GM12878 (cell line): Measurements from ENCODE around the gene MTO1. TPM values are rescaled to one million over a fixed set of nuclear protein-coding genes. Genes with fewer than 3 reads are reported as not detected.

Experiments
- BMI1 ChIP-seq: fragments of 450-650 bp; IDR thresholded peaks from 2 replicates; pipeline ENCODE4 v1.6.1; 2016; ENCODE audit warnings: mild to moderate bottlenecking, moderate library complexity, borderline replicate concordance
- CHD1 ChIP-seq: IDR thresholded peaks from 2 replicates; pipeline ENCODE4 v1.6.1; 2012; ENCODE audit warnings: low read depth, low read length, improper control_type of control experiment
- CHD4 ChIP-seq: fragments of 200-600 bp; sonication (generic); IDR thresholded peaks from 2 replicates; pipeline ENCODE4 v1.6.1; 2016; ENCODE audit warnings: mild to moderate bottlenecking
- EGR1 ChIP-seq, 2 experiments: IDR thresholded peaks; 1 replicate in 1 of 2; 2 replicates in 1 of 2; pipeline ENCODE4 v1.6.1; 2011 to 2012; ENCODE audit warnings: low read depth in 2 of 2, low read length in 2 of 2, borderline replicate concordance in 1 of 2, mild to moderate bottlenecking in 1 of 2, moderate library complexity in 1 of 2
- EZH2 ChIP-seq: IDR thresholded peaks from 2 replicates; pipeline ENCODE4 v1.6.1; 2012; ENCODE audit warnings: low read depth, mild to moderate bottlenecking, control low read depth, inconsistent platforms, low read length, borderline replicate concordance; ENCODE audit not compliant: control insufficient read depth
- KAT2A ChIP-seq: conservative IDR thresholded peaks from 2 replicates; pipeline ENCODE4 v1.6.1; 2011; ENCODE audit warnings: low read depth, low read length; ENCODE audit not compliant: control insufficient read depth
- MEF2A ChIP-seq: IDR thresholded peaks from 2 replicates; pipeline ENCODE4 v1.6.1; 2011; ENCODE audit warnings: low read depth, mild to moderate bottlenecking, low read length, moderate library complexity; ENCODE audit not compliant: insufficient read depth
- NBN ChIP-seq: fragments of 450-650 bp; IDR thresholded peaks from 2 replicates; pipeline ENCODE4 v1.6.1; 2016
- NR2C2 ChIP-seq: IDR thresholded peaks from 2 replicates; pipeline ENCODE4 v1.6.1; 2011; ENCODE audit warnings: borderline replicate concordance, low read depth; ENCODE audit not compliant: control insufficient read depth, insufficient read length
- POLR2AphosphoS2 ChIP-seq: IDR thresholded peaks from 2 replicates; pipeline ENCODE4 v1.6.1; 2011; ENCODE audit warnings: low read depth, mild to moderate bottlenecking, low read length, improper control_type of control experiment, moderate library complexity
- RB1 ChIP-seq: fragments of 450-650 bp; formaldehyde crosslinking; IDR thresholded peaks from 2 replicates; pipeline ENCODE4 v1.6.1; 2017; ENCODE audit warnings: mild to moderate bottlenecking, borderline replicate concordance
- RFX5 ChIP-seq: IDR thresholded peaks from 2 replicates; pipeline ENCODE4 v1.6.1; 2011; ENCODE audit warnings: low read depth, low read length, improper control_type of control experiment
- SMAD5 ChIP-seq: IDR thresholded peaks from 2 replicates; pipeline ENCODE4 v1.6.1; 2016; ENCODE audit warnings: antibody characterized with exemption, low read depth
- TBL1XR1 ChIP-seq: IDR thresholded peaks from 2 replicates; pipeline ENCODE4 v1.6.1; 2012; ENCODE audit warnings: low read depth, low read length, improper control_type of control experiment
- WRNIP1 ChIP-seq: IDR thresholded peaks from 2 replicates; pipeline ENCODE4 v1.6.1; 2011; ENCODE audit warnings: low read depth, low read length, improper control_type of control experiment, borderline replicate concordance
- ZBED1 ChIP-seq: IDR thresholded peaks from 2 replicates; pipeline ENCODE4 v1.6.1; 2016; ENCODE audit warnings: borderline replicate concordance
- ZNF24 ChIP-seq: fragments of 450-650 bp; IDR thresholded peaks from 2 replicates; pipeline ENCODE4 v1.6.1; 2017; ENCODE audit warnings: antibody characterized with exemption, mild to moderate bottlenecking
- ZNF592 ChIP-seq: fragments of 450-650 bp; IDR thresholded peaks from 2 replicates; pipeline ENCODE4 v1.6.1; 2017; ENCODE audit warnings: mild to moderate bottlenecking, moderate library complexity
- polyA plus RNA-seq, 11 experiments: library from polyadenylated mRNA; depleted of rRNA in 4 of 11; unstranded in 6 of 11; stranded (reverse) in 5 of 11; fragments of >200 nt; fragmentation: Nextera tagmentation in 4 of 11; fragmentation: Illumina TruSeq in 1 of 11; extraction: Ambion mirVana in 4 of 11; extraction: Trizol in 1 of 11; gene quantifications; 1 replicate in 1 of 11; 2 replicates in 10 of 11; pipeline versions ENCODE4 v1.2.1 to v1.2.3, GENCODE V29; 2011 to 2016; ENCODE audit warnings: inconsistent platforms in 2 of 11, missing spikeins in 2 of 11, low read depth in 1 of 11
- total RNA-seq, 4 experiments: library from RNA; depleted of rRNA in 3 of 4; stranded (reverse); fragments of >200 nt in 3 of 4; fragmentation: Illumina TruSeq in 1 of 4; extraction: Trizol in 1 of 4; gene quantifications; 2 replicates each; pipeline versions ENCODE4 v1.2.1 to v1.2.3, GENCODE V29; 2013 to 2021
- TF ChIP-seq, protein P1 (sequence below): IDR thresholded peaks from 2 replicates; pipeline ENCODE4 v1.6.1; 2011; ENCODE audit warnings: borderline replicate concordance, low read depth, mild to moderate bottlenecking, moderate library complexity, low read length; ENCODE audit not compliant: insufficient read depth, poor library complexity, severe bottlenecking
- TF ChIP-seq, protein P2 (sequence below): IDR thresholded peaks from 2 replicates; pipeline ENCODE4 v1.6.1; 2012; ENCODE audit warnings: low read depth, low read length, improper control_type of control experiment

MTO1 gene
- total and polyA plus RNA-seq, 10 of the 15 experiments (the other 5 are each of a cell fraction or from before 2014, with no cell fraction given): 24.8 to 53.6 (median 33.1) TPM

DNA sequence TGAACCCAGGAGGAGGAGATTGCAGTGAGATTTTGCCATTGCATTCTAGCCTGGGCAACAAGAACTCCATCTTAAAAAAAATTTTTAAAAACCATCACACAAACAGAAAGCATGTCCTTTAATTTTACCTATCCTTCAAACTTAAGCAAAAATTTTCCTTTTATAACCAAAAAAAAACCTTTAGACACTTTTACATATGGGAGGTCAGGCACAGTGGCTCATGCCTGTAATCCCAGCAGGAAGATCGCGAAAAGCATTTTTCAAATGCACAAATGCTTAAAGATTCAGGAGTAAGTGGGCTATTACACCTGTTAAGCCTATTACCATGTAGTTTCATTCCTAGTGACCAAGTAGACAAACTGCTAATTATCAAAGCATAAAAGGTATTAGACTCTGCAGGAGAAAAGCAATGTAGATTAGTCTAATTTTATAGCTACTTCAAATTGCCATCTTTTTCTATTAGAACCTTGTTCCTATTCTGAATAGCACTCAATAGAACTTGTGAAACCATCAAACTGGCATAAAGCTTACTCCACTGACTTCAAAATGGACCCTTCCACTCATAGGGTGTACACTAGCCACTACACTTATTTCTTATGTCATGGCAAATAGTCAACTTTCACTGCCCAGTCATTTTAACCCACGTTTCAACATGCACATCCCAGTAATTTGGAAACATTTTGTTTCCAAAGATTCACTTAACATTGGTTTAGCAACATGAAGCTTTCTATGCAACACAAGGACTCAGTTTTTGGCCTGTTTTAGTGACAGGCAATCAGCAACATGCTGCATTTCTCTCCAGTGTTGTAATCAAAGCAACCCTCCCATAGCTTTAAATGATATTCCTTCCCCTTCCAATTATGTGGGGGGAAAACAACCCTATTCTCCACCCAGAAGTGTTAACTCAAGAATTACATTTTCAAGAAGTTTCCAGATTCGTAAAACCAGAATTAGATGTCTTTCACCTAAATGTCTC lies 55.3 kb downstream of the MTO1 start (continued):
- TF ChIP-seq, protein P1, sequence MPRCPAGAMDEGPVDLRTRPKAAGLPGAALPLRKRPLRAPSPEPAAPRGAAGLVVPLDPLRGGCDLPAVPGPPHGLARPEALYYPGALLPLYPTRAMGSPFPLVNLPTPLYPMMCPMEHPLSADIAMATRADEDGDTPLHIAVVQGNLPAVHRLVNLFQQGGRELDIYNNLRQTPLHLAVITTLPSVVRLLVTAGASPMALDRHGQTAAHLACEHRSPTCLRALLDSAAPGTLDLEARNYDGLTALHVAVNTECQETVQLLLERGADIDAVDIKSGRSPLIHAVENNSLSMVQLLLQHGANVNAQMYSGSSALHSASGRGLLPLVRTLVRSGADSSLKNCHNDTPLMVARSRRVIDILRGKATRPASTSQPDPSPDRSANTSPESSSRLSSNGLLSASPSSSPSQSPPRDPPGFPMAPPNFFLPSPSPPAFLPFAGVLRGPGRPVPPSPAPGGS: no peak
- TF ChIP-seq KAT2A (no peak), ZNF24 (no peak), EGR1 (IDR thresholded peaks at IDR 0.05; ENCODE audit: borderline replicate concordance in 1 of 2, low read depth in 2 of 2, low read length in 2 of 2) (no peak), CHD4 (no peak), RB1 (no peak), MEF2A (no peak), SMAD5 (peak; percentile 36; the same call in 1 of the 2 replicates), NR2C2 (no peak), EZH2 (no peak), BMI1 (peak; percentile 65; the same call in 1 of the 2 replicates), TBL1XR1 (no peak; the same call in 1 of the 2 replicates), NBN (no peak), POLR2AphosphoS2 (peak; percentile 67; the same call in 1 of the 2 replicates), ZNF592 (no peak), RFX5 (no peak), WRNIP1 (no peak), ZBED1 (peak; percentile 59; the same call in 1 of the 2 replicates), CHD1 (no peak)
- TF ChIP-seq, protein P2, sequence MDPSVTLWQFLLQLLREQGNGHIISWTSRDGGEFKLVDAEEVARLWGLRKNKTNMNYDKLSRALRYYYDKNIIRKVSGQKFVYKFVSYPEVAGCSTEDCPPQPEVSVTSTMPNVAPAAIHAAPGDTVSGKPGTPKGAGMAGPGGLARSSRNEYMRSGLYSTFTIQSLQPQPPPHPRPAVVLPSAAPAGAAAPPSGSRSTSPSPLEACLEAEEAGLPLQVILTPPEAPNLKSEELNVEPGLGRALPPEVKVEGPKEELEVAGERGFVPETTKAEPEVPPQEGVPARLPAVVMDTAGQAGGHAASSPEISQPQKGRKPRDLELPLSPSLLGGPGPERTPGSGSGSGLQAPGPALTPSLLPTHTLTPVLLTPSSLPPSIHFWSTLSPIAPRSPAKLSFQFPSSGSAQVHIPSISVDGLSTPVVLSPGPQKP: no peak
